GM21515 (cell line): ENCODE measurements around the gene DNMT3B.

Source experiments
- ATAC-seq: cut with Tn5 transposase; IDR thresholded peaks from one replicate; pipeline ENCODE4 v1.9.1; 2021; ENCODE audit not compliant: unreplicated experiment

DNMT3B gene

DNA sequence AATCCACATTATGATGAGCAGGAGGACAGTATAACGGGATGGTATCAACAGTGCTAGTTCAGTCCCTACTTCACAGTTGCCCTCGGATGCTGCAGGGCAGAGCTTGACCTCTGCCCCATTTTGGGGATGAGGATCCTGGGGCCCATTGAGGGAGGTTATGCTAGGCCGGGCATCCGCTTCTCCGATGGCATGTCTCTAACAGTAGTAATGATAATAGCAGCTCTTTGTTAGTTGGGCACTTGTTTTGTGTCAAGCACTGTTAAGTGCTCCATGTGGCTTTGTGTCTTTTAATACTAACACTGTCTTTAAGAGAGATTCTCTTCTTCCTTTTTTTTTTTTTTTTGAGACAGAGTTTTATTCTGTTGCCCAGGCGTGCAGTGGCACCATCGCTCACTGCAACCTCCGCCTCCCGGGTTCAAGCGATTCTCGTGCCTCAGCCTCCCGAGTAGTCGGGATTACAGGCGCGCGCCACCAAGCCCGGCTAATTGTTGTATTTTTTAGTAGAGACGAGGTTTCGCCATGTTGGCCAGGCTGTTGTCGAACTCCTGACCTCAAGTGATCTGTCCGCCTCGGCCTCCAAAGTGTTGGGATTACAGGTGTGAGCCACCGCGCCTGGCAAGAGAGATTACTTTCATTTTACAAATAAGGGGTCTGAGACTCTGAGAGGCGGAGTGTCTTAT is 58.7 kb downstream of the DNMT3B start:
- no peak for ATAC-seq

DNA sequence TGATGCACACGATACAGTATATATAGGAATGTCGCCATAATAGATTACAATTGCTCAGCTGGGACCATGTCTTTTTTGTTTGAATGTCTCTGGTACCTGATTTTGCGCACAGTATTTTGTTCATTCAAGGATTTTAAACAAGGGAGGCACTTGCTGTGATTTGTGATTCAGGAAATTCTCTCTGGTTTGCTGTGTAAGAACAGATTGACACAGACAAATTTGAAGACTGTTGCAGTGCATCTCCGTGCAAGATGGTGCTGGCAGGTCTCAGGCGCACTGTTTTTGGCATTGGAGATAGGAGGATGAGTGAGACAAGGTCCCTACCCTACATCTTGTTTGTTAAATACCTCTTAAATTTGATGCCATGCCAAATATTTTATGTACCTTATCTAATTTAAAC is 60.0 kb downstream of the DNMT3B start:
- no peak for ATAC-seq

DNA sequence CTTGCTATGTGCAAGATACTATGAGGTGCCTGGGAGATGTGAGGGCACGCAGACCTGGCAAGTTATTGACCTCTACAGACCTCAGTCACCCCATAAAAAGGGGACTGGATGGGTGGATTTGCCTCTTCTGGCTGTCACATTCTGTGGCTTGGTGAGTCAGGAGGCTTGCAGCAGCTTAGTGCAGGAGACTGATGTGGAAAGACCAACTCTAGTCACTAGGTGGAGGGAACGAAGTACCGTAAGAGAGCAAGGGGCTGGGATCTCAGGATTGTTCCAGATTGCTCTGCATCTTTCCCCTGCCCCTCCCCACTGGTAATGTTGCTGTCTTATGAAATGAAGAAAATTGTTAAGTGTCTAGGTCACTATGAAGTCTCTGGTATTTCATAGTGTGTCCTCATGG is 60.9 kb downstream of the DNMT3B start:
- no peak for ATAC-seq

DNA sequence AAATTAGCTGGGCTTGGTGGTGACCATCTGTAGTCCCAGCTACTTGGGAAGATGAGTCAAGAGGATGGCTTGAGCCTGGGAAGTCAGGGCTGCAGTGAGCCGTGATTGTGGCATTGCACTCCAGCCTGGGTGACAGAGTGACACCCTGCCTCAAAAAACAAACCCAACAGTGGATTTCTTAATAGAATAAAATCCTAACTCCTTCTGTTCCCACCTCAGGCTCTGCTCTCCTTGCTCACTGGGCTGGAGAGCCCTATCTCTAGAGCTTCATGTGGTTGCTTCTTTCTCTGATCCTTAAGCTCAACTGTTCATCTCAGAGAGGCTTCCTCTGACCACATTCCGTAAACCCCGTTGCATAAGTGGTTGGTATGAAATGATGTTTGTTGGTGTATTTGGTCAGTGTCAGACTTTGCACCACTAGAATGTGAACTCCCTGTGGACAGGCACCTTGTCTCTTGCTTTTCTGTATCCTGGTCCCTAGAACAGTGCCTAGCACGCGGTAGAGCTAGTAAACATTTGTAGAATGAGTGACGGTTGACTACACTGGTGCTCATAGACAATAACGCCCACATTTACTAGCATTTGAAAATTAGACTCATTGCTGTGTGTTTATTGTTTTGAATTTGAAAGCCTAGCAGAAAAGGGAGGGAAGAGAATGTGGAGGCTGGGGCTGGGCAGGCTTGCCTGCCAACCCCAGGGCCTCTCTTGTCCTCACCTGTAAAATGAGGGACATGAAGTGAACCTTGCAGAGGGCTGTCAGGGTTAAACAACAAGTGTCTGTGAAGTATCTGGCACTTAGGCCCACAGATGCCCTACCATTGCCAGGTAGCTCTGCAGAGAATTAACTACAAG is 61.8 kb downstream of the DNMT3B start:
- no peak for ATAC-seq

DNA sequence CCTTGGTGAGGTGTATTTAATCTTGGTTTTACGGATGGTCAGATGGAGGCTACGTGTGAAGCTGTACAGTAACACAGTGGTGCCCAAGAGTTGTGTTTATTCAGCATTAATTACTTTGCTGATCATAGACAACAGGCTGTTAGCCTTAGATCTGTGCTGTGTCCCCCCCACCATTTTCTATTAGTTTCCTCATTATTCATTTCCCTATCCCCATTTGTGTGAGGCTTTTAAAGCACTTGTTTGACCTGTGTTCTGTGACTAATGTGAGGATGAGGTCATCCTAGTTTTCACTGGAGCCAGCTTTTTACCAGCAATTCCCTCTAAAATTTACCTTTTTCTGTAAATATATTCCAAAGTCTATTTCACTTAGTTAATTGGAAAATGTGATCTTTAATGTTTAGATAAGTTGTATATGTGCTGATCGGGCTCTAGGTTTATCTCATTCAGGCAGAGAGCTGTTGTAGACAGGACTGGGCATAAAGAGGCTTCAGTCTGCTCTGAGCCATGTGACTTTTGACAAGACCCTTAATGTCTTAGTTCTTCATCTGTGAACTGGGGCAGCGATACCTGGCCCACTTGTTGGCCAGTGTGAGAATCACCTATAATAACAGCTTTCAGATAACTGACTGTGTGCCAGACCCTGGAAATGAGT is 66.0 kb downstream of the DNMT3B start:
- no peak for ATAC-seq

DNA sequence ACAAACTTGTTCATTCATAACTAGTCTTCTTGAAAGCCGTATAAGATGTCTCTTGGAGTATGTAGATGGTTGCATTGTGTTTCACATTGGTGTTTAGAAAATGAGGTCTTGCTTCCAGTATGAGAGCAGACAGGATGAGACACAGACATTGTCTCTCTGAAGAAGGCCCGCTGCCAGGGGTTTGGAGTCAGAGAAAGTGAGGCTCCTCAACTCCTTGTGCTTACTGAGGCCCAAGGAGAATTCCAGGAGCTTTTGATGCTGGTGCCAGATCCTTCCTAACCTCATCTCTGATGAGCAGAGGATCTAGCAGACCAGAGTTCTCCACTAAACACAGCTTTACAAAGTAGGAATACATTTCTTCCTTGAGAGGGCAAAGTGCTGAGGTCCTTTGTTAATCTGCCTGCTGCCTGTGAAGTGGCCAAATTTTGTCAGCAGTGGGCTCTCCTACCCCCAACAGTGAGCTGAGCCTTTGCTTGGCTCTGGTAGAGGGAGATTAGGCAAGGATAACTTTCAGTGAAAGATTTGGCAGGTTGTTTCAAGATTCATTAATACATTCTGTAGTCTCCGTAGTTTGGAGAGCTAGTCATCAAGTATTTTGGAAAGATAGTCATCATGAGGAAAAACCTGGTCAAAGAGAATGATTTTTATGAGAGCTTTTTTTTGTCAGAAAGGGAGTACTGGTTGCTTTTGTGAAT is 67.3 kb downstream of the DNMT3B start:
- no peak for ATAC-seq

DNA sequence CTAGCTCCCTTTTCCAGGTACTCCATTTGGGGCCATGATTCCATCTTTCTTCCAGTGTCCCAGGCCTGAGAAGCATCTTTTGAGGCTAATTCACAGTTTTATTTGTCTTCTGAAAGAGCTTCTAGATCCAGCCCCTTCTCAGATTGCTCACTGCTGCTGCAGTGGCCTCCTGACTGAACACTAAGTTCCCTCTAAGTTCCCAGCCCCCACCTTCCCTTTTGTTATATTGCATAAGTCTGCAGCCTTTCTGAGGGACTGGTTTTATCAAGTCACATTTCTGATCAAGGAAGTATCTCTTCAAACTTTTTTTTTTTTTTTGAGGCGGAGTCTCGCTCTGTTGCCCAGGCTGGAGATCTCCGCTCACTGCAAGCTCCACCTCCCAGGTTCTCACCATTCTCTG is 68.3 kb downstream of the DNMT3B start:
- ATAC-seq = no peak

DNA sequence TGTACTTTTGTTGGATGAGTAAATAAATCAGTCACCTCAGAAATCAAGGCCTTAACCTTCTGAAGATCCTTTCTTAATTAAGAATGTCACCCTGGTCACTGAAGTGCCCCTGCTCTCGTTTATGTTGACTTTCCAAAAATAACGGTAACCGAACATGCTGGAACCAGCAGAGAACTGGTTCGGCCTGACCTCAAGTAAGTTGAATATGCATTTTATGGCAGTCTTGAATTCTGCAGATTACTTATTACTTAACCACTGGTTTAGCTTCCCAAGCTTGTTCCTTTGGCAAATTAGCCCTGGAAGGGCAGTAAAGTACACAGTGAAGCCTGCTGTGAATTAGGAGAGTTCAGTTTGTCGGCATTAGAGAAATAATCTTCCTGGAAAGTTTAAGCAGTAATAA is 69.8 kb downstream of the DNMT3B start:
- ATAC-seq = no peak

DNA sequence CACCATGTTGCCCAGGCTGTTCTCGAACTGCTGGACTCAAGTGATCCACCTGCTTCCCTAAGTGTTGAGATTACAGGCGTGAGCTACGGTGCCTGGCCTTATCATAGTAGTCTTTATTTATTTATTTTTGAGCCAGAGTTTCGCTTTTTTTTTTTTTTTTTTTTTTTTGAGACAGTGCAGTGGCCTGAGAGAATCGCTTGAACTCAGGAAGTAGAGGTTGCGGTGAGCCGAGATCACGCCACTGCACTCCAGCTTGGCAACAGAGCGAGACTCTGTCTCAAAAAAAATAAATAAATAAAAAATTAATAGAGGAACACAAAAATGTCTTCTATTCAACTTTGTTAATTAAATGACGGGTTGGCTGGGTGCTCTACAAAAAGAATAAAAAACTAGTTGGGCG is 70.5 kb downstream of the DNMT3B start:
- ATAC-seq = no peak

DNA sequence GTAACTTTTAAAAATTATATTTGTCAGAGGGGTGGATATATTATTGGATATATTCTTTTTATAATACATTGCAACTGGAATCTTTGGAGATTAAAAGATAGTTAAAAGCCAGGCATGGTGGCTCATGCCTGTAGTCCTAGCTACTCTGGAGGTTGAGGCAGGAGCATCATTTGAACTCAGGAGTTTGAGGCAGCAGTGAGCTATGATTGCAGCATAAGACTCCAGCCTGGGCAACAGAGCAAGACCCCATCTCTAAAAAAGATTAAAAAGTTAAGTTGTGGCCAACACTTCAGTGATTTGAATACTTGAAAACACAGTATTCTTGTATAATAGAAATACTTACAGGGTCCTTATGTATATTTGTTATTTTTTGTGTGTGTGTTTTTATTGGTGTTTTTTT is 72.8 kb downstream of the DNMT3B start:
- no peak for ATAC-seq

DNA sequence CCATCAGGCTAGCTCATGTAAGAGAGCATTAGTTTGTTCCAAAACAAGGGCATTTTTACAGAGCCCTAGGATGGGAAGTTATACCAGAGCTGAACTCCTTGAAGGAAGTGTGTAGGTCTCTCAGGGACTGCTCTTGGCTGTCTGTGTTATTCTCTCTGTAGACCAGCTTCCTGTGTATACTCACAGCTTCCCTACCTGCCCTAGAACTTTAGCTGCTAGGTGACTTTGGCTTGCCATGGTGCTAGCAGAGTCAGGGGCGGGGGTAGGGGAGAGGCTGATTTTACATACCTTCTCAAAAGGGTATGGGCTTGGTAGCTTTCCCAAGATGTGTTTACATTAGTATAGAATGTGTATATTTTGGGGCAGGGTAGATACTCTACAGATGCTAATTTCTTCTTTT is 75.0 kb downstream of the DNMT3B start:
- no peak for ATAC-seq

DNA sequence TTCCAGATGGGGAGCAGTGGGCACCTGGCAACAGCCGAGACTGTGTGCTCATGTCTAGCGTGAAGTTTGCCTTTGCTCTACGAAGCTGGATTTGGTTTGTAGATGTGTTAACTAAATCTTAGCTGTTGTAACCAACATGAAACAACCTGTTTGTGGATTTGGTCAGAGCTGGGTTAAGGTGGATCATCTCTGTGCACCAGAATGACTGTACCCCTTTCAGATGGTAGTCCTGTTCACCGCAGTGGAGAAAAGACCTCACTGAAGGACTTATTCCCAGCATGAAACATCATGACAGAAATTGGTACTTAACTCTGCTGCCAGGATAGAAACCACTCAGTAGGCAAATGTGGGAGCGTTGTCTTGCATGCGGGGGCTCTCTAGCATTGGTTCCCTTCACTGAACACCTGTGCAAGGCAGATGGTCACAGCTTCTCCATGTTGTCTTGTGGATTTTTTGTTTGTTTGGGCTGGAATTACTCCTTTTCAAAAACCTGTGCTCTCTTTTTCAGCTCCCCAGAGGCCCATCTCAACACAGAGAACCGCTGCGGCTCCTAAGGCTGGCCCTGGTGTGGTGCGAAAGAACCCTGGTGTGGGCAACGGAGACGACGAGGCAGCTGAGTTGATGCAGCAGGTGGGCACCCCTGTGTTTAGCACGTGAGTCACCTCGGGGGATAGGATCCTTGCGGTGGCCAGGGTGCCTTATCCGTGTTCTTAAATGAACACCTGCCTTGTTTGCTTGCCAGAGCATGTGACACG is 77.2 kb downstream of the DNMT3B start:
- no peak for ATAC-seq

DNA sequence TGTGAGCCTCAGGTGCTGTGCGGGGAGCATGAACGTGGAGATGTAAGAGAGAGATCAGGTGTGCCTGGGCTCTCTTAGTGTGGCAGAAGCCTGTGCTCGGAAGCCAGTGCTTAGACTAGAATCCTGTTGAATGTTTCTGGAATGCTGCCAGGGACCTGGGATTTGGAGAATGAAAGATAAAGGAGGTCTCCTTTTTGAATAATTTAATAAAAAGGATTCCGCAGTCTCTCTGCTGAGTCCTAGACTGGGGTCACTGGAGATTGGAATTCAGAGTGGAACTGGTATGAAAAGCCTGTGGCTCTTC is 77.7 kb downstream of the DNMT3B start:
- ATAC-seq = no peak

DNA sequence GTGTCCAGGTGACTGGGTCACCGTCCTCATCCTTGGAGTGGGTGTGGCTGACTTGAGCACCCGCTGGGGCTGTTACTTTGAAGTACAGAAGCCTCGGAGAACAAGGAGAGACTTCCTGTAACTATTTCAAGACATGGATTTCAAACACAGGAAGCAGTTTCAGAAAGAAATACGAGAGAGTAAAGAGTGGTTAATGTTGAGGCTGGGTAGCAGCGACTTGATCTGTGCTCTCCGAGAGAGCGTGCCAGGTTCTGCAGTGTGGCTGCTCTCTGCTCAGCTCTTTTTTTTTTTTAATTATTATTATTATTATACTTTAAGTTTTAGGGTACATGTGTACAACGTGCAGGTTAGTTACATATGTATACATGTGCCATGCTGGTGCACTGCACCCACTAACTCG is 79.0 kb downstream of the DNMT3B start:
- ATAC-seq = no peak

DNA sequence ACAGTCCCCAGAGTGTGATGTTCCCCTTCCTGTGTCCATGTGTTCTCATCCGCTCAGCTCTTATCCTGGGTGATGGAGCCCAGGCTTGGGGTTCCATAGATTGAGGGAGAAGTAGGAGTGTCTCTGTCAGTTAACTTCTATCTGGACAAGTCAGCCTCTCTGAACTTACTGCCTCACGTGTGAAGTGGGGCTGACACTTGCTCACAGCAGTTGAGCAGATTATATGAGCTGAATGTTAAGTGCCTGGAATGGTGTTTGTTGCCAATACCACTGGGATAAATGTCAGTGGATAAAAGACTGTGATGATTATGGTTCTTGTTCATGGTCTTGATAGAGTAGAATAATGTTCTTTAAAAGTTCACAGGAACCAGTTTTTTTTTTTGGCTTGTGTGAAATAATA is 79.4 kb downstream of the DNMT3B start:
- ATAC-seq = no peak

DNA sequence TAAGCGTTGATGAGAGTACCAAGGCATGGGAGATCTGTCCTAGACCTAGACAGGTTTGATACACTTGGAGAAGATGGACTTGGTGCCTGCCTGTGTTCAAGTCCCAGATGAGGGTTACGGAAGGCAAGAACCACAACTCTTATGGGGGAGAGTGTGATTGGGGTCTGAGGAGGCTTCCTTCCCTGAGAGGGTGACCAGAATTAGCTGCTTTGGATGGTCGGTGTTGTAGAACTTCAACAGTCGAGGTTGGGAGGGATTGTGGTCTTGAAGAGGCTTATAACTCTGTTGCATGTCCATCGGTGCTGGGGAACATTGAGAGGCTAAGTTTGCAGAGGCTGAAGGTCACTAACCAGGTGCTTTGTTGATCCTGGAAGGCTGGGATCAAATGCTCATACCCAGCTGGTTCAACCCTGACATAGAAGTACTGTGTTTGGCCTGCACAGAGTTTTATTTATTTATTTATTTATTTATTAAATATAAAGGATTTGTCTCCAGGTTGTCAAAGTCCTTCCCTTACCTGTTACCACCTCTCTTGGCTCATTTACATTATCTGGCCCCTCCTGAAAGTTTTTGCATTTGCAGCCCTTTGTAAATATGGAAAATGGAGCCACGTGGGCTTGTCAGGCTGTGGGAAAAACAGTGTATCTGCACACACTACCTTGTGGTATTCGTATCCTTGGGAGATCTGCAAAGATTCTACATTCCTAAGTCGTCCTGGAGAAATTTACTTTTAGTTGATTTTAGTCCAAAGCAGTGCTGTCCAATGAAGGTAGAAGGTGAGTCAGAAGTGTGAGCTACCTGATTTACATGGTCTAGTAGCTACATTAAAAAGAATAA is 80.7 kb downstream of the DNMT3B start:
- no peak for ATAC-seq

DNA sequence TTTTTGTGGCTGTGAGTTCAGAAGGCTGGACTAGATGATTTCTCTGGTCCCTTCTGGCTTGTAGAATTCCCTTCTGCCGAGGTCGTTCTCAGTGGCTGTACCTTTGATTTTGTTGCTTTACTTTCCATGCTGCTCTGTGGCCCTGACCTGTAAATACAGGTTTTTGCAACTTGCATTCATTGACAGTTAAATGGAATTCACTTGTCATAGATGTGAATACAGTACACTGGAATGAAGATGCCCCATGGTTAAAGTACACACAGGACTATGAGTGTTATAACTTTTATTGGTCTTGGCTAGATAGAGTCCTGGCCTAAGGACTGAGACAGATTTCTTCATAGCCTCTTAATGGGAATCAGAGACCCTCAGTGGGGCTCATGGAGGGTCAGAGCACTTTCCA is 83.6 kb downstream of the DNMT3B start:
- no peak for ATAC-seq

DNA sequence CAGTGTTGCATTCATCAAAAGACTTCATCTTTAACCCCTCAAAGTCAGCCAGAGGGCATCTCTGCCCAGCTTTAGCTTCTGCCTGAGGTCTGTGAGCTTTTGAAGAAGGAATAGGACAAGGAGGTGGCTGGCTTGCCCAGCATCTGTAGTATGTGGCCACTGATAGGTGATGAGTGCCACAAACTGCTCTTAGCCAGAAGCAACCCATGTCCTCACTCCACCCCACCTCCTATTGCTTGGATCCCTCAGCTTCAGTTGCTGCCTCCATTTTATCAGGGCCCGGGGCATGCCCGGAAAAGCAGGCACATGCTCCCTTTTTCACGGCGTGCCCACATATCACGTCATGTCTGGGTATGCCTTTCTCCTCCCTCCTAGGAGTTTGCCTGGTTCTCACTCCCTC is 84.7 kb downstream of the DNMT3B start:
- no peak for ATAC-seq

DNA sequence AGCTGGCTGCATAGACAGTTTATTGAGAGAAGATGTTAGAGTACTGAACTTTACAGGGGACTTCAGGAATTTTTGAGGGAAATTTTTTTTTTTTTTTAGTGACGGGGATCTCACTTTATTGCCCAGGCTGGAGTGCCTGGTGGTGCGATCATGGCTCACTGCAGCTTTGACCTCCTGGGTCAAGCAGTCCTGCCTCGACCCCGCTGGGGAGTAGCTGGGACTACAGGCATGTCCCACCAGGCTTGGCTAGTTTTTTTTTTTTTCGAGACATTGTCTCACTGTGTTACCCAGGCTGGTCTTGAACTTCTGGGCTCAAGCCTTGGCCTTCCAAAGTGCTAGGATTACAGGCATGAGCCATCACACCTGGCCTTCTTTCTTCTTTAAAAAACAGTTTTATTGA is 85.8 kb downstream of the DNMT3B start:
- ATAC-seq = no peak

DNA sequence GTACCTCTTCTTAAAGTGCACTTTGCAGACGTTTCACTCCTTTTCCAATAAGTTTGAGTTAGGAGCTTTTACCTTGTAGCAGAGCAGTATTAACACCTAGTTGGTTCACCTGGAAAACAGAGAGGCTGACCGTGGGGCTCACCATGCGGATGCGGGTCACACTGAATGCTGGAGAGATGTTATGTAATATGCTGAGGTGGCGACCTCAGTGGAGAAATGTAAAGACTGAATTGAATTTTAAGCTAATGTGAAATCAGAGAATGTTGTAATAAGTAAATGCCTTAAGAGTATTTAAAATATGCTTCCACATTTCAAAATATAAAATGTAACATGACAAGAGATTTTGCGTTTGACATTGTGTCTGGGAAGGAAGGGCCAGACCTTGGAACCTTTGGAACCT is 86.7 kb downstream of the DNMT3B start:
- no peak for ATAC-seq
